ENCODE measurements around the gene FAM78B.

The FAM78B gene

GRCh38 chr1:166088572-166088955 lies 78.2 kb downstream of the FAM78B start:
- no peak for DNase-seq (ENCODE audit: low read depth)
- no peak for TF ChIP-seq CTCF (IDR thresholded peaks at IDR 0.05; ENCODE audit: low read depth, low read length, missing control alignments)
- H3K4me3 ChIP-seq (ENCODE audit: low read depth, low read length) = no peak overlapping the region

DNA sequence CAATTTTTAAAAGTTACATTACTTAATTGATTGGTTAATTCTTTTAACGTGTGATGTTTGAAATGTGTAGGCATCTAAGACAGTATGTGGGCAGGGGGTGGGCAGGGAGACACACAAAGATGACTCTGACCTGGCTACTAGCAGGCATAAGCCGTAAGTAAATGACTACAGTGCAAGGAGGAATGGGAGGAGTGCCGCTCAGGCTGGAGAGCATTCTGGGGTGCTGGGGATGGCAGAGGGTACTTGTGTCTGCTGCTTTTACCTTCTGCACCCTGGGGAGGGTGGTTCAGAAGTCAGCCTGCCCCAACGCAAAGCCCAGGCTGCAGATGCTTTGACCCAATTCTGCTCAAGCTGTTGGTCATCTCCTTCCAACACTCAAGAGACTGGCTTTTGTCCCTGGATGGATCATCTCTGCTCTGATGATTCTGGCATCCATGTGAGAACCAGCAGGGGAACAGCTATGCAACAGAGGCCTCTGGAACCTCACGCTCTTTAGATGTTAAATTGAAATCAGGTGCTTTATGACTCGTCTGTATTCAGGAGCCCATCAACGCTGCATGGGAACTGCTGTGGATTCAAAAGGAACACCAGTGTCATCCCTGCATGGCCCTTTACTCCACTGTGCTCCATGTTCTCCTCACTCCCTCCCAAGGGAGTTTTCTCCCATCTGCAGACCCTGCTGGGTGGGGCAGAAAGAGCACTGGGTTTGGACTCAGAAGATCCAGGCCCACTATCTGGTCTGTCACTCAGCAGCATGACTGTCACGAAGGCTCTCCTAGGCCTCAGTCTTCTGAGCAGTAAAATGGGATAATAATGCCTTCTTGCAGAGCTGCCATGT lies 78.8 kb downstream of the FAM78B start:
- H3K4me3 ChIP-seq (ENCODE audit: low read depth, low read length) = no peak overlapping the region
- no peak for DNase-seq (ENCODE audit: low read depth)

GRCh38 chr1:166086113-166086883 lies 80.5 kb downstream of the FAM78B start:
- no peak for DNase-seq (ENCODE audit: low read depth)
- TF ChIP-seq CTCF (IDR thresholded peaks at IDR 0.05; ENCODE audit: low read depth, low read length, missing control alignments) = no peak
- H3K4me3 ChIP-seq (ENCODE audit: low read depth, low read length) = no peak overlapping the region

More for the DNA sequence above, 78.8 kb downstream of the FAM78B start:
- no peak for TF ChIP-seq CTCF (IDR thresholded peaks at IDR 0.05; ENCODE audit: low read depth, low read length, missing control alignments)

DNA sequence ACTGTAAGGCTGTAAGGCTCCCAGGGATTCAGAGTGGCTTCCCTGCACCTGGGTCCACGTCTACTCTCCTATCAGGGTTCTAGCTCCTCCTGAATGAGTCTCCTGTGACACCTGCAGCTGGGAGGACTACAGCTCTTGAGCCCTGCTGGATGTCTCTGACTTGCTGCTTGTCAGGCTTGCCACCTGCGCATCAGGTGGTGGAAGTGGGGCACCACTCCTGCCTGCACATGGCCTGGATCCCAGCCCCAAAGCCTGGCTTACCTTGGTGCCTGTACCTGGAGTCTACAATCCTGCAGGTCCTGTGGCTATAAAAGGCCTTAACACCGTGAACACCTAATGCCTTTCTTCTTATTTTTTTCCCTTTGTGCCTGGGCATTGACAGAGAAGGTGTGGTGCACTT lies 82.2 kb downstream of the FAM78B start:
- no peak for DNase-seq (ENCODE audit: low read depth)
- H3K4me3 ChIP-seq (ENCODE audit: low read depth, low read length) = no peak overlapping the region
- TF ChIP-seq CTCF (IDR thresholded peaks at IDR 0.05; ENCODE audit: low read depth, low read length, missing control alignments) = no peak

GRCh38 chr1:166083887-166084286 lies 82.9 kb downstream of the FAM78B start:
- TF ChIP-seq CTCF (IDR thresholded peaks at IDR 0.05; ENCODE audit: low read depth, low read length, missing control alignments) = no peak
- no peak overlapping the region for H3K4me3 ChIP-seq (ENCODE audit: low read depth, low read length)
- peak; percentile 39 for DNase-seq (ENCODE audit: low read depth)

GRCh38 chr1:166082601-166083000 lies 84.2 kb downstream of the FAM78B start:
- no peak for DNase-seq (ENCODE audit: low read depth)
- no peak for TF ChIP-seq CTCF (IDR thresholded peaks at IDR 0.05; ENCODE audit: low read depth, low read length, missing control alignments)

More at GRCh38 chr1:166082601-166083000, 84.2 kb downstream of the FAM78B start:
- no peak overlapping the region for H3K4me3 ChIP-seq (ENCODE audit: low read depth, low read length)

Measured in GM12864 (cell line).